NCI-H526 (cell line): ENCODE results near the gene FBXW4.
"Not testable (repeated sequence)": the region's sequence is repeated elsewhere in the genome, so short reads cannot be mapped to it uniquely, and the experiment has no call there.

Experiments
- DNase-seq, 2 experiments: peaks; one replicate each; lab custom pipeline; 2025; lab: John Stamatoyannopoulos, UW

Gene FBXW4

DNA sequence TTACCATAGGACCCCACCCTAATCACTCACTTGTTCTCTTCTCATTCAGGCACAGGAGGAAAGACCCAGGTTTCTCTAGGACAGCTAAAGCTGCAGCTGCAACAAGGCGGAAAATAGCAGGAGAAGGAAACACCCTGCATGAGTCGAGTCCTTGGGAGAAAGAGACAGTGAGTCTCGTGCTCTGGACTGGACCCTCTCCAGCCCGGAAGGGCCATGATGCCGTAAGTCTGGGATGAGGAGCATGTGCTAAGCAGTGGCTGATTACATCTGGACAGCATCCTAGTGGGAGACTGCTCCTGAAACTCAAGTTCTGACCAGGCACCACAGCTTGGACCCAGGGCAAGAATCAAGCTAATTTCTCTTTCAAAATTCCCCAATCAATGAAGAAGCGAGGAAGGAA lies 39.4 kb downstream of the FBXW4 start:
- no peak for DNase-seq

DNA sequence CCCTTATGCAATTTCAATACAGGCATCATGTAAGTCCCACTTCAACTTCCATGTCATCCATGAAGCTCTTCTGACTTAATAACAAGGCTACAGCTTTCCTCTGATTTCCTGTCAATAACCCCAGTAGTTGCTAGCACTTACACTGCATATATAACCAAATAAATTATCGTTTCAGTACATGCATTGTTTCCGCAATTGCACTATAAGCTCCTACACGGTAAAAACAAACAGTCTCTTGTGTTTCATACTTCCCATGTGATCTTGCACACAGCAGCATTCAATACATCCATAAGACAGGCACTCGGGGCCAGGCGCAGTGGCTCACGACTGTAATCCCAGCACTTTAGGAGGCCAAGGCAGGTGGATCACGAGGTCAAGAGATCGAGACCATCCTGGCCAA lies 41.4 kb downstream of the FBXW4 start:
- DNase-seq, result no peak

- no peak for DNase-seq
Observed at GRCh38 chr10:101651336-101651735, 43.6 kb downstream of the FBXW4 start.

GRCh38 chr10:101650863-101651262 lies 44.1 kb downstream of the FBXW4 start:
- no peak for DNase-seq

DNA sequence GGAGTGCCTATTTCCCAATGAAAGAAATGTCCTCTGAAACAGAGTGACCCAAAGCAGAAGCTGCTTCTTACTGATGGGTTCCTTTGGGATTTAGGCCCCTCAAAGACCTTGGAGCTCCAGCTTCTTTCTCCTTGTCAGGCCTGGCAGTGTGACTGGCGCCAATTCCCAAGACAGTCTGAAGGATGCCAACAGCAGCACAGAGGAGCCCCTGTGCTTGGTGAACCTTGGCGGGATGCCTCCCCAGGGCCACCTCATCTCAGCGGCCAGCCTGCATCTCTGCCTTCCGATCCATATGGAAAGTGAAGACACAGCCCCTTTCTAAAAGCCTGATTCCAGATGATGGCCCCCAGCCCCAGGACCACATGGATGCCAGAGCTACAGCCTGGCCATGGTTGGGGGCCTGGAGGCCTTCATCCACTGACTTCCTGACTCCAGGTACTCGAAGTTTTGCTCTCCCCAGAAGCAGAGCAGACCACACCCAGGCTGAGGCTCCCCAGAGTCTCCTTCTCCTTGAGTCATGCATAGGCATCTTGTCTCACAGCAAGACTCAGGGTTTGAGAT lies 45.4 kb downstream of the FBXW4 start:
- no peak for DNase-seq

GRCh38 chr10:101647255-101647654 lies 47.7 kb downstream of the FBXW4 start:
- no peak for DNase-seq

DNA sequence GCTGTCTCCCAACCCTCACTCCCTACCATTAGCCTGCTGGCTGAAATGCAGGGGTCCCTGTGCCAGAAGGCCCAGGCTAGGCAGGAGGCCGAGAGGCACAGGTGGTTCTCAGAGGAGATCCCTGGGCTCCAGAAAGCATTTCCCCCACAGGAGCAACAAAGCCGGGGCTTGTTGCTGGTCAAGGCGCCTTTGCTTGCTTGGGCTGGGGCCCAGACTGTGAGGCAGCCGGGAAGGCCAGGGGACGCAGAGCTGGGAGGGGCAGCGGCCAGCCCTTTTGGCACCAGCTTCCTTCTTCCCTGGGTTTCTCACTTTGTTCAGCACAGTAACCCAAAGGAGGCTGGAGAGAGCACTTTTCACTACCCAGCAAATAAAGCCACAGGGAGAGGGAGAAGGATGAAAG lies 48.6 kb downstream of the FBXW4 start:
- DNase-seq, result no peak

DNA sequence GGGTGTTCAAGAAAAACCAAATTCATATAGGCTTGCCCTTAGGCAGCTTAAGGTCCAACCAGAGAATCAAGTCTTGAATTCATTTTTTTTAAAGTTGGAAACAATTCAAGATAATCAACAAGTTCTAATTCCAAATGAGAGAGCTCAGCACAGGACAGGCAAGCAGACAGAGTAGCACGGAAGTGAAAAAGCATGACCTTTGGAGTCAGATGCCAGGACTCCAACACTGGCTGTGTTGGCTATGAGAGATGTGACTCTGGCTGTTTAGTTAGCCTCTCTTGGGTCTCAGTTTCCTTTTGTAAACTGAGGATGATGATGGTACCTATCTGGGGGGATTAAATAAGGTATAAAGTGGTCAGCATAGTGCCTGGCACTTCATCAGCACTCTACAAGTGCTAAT lies 49.3 kb downstream of the FBXW4 start:
- no peak for DNase-seq

GRCh38 chr10:101644002-101644401 lies 51.0 kb downstream of the FBXW4 start:
- DNase-seq, result no peak

DNA sequence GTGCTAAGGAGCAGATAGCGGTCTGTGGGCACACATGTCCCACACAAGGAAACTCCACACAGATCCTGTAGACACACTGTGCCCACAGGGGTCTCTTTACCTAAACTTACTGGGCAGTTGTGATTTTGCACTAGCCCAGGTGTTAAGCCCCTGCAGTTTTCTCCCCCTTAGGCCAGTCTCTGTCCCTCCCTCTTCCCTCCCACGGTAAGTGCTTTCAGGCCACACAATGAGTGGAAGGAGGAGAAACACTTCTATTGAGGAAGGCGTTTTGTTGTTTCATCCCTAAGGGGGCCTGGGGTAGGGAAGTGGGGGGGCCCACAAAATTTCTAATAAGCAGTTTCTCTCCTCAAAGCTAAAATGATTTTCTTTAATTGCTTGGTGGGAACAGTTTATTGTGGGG lies 51.4 kb downstream of the FBXW4 start:
- DNase-seq, result no peak

DNA sequence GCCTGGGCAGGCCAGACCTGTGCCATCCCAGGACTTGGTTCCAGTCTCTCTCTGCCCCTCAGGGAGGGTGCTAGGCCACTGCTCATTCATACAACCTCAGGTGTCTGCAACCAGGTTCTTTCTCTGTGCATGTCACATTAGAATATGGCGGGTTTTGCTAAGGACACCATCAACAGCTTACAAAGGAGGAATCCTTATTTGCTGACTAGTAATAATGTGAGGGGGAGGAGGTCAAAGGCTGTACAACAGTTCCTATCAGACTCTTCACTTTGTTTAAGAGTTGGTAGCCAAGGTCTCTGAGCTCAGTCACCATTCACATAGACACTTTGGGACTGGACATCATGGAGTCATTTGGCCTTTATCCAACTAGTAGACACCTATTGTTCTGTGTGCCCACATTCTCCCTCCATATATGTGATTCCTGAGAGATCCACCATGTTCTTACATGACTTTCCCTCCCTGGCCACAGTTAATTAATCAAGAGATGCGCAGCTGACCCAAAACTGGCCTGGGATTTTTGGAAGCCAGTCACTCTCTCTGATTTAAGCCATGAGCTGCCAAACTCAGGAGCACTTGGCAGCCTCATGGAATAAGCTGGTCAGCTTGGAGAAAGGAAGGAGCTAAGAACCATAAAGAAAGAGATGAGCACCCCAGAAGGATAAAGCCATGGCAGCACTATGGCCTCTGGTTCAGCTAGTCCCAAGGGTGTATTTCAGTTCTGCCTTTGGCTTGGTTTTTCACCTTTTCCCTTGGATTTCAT lies 55.6 kb downstream of the FBXW4 start:
- no peak for DNase-seq

GRCh38 chr10:101633510-101633909 lies 61.5 kb downstream of the FBXW4 start:
- DNase-seq, result not testable (repeated sequence)

- DNase-seq, result no peak
Observed at GRCh38 chr10:101631821-101632475, 63.0 kb downstream of the FBXW4 start.

- DNase-seq, result no peak
Observed at GRCh38 chr10:101630633-101630920, 64.4 kb downstream of the FBXW4 start.

GRCh38 chr10:101629837-101630632 lies 64.9 kb downstream of the FBXW4 start:
- no peak for DNase-seq

GRCh38 chr10:101625821-101626412 lies 69.1 kb downstream of the FBXW4 start:
- no peak for DNase-seq

- DNase-seq, result peak in 1 of 2 experiments; percentile 2
Observed at GRCh38 chr10:101624526-101625102, 70.4 kb downstream of the FBXW4 start.

GRCh38 chr10:101623528-101623927 lies 71.4 kb downstream of the FBXW4 start:
- DNase-seq, result no peak

DNA sequence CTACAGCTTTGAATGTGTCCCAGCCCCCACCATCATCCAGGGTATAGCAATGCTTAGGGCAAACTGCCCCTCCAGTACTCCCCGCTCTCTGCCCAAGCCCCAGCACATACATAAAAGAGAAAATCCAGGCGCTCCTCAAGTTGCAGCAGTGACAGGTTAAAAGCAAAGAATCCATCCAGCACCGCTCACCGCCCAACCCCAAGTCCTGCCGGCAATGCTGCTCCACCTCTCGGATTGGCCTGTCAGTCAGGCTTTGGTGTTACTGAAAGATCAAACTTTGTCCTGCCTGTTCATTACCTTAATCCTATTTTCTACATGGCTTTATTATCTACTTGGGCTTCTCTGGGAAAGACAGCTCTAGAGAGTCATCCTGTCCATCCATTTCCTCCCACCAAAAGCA lies 75.0 kb downstream of the FBXW4 start:
- no peak for DNase-seq

GRCh38 chr10:101618871-101619270 lies 76.1 kb downstream of the FBXW4 start:
- no peak for DNase-seq

GRCh38 chr10:101617824-101618568 lies 77.0 kb downstream of the FBXW4 start:
- no peak for DNase-seq
